Stimulated activated CD8-positive, alpha-beta memory T cell treated with anti-CD3 and anti-CD28 coated beads, Interleukin-4, amount 100 ng/mL, for 48 hours (primary cell): ENCODE data around the gene PHC3.
A peak's percentile ranks its signal among the peaks of the same experiment; 100 is the strongest.

Experiments
- DNase-seq: peaks from one replicate; pipeline ENCODE4 v3.0.0-alpha.2; 2020

PHC3 gene

DNA sequence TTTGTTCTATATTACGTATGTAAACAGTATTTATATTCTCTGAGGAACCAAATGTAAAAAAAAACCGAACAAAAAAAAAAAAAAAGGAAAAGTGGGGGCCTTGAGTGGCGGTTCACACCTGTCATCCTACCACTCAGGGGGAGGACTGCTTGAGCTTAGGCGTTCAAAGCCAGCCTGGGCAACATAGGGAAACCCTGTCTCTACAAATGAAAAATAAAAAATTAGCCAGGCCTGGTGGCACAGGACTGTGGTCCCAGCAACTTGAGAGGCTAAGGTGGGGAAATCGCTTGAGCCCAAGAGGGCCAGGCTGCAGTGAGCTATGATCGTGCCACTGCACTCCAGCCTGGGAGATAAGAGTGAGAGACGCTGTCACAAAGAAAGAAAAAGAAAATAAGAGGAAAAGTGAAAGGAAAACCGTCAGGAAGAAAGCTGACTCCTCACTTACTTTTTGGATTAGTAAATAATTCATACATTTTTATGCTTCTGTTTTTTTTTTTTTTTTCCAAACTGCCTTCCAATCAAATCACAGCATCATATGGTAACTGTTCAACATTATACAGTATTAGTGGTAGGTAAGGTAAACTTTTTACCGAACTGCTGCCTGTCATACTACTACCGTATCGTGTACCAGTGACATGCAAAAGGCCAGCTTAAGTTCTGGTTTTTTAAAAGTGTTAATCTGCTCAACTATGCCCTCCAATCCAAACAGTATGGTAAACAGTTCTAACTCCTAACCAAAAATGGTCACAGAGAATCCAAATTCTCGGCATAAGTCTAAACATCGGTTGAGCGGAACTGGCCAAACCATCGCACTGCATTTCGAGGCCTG lies 1.2 kb downstream of the PHC3 start:
- peak; percentile 34 for DNase-seq

DNA sequence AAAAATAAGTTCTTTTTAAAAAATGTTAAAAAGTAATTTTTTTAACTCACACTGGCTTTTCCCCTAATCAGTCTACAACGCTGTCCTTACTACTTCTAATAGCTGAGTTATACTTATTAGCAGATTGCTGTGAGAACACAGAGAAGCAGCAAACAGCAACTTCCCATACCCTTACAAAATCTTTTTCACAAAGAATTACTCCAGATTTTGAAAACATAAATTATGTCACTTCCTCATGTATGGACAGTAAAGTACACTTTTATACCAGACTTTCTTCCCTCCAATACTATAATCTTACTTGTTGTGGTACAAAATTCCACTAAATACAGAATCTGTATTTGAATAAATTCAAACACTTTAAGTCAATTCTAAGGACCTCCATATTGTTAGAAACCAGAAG lies 2.1 kb downstream of the PHC3 start:
- no peak for DNase-seq

DNA sequence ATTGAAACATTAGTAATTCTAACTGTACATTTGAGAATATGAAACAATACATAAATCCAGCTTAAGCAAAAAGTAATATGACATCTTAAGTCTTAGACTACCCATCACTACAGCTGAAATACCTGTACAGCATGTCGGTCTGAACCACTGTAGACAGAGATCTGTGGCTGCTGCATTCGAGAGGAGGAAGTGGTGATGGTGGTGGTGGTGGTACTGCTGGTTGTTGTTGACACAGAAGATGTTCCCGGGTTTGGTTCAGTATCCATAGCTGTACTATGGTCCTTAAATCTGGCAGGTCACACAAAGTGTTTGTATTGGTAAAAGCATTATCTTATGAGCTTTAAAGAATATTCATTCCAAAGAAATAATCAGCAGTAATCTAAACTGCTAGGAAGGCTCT lies 2.9 kb downstream of the PHC3 start:
- DNase-seq = peak; percentile 60

DNA sequence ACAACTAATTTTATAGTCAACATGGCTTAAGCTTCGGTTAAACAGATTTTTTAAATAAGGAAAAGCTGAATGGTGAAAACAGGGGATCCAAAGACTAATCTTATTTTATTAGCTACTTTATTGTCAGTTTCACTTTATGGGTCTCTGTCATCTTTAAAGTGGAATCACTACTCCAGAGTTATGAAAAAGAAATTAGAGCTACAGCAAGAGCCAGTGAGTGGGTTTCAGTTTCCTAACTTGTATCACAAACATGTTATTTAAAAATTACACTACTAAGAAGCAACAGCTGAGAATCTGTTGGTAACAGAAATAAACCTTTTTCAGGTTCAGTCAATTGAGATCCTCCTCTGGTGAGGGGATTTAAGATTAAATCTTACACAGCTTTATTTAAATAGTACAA lies 10.0 kb downstream of the PHC3 start:
- DNase-seq = no peak

DNA sequence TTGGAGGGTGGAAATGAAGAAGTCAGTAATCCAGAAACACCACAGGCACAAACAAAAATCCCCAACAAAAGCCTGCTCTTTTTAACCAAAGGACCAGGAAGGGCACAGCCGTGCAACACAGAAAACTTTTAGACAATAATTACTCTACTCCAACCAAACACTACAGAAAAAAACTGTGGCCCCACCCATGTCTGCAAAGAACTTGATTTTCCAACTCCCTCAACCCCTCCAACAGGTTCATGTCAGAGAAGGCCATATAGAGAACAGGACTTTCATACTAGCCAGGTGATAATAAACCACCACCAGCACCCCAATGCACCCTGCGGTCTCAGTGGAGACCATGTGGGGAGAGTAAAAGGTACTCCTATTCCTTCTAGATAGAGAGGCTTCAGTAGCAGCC lies 16.8 kb downstream of the PHC3 start:
- DNase-seq = no peak

DNA sequence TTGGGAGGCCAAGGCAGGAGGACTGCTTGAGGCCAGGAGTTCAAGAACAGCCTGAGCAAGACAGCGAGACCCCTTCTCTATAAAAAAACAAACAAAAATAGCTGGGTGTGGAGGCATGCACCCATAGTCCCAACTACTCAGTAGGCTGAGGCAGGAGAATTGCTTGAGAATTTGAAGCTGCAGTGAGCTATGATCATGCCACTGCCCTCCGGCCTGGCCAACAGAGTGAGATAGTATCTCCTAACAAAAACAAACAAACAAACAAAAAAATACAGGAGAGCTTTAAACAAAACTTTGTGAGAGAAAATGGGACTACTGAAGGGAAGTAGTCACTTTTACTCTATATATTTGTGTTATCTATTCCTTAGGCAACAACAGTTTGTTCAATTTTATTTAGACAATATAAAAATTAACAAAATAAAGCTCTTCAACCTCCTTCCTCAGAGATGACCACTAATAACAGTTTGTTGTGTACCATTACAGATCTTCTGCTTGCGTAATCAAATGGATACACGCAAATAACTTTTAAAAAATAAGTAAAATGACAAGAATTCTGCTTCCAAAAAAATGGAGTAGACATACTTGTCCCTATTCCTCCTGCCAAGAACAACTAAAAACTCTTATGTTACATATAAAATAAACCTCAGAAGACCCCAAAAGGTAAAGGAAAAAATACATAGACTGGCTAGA lies 17.4 kb downstream of the PHC3 start:
- no peak for DNase-seq

DNA sequence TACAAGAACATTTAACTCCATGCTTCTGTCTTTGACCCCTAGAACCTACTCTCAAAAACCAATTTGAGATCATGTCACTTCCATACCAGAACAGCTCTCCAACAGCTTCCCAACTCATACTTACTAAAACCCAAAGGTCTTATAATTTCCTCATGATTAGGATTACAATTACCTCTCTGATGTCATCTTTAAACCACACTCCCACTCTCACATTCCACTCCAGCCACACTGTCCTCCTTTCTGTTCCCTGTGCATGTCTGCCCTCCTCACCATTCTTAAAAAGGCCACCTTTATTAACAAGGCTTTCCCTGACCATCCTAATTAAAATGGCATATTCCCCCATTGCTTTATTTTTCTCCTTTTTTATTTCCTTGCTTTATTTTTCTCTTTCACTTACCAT lies 18.9 kb downstream of the PHC3 start:
- DNase-seq = no peak

DNA sequence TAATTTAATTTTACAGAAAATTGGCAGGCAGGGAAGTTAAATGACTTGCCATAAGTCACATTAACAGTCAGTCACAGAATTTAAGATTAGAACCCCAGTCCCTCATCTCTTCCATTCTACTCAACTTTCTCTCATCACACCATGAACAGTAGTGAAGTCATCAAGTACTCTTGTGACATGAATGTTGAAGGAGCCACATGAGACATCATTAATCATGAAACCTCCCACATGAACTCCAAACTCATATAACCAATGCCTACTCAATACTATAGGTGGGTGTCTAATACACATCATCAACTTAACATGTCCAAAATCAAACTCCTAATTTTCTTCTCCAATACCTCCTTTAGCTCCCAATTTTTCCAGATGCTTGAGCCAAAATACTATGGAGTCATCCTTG lies 19.5 kb downstream of the PHC3 start:
- no peak for DNase-seq

DNA sequence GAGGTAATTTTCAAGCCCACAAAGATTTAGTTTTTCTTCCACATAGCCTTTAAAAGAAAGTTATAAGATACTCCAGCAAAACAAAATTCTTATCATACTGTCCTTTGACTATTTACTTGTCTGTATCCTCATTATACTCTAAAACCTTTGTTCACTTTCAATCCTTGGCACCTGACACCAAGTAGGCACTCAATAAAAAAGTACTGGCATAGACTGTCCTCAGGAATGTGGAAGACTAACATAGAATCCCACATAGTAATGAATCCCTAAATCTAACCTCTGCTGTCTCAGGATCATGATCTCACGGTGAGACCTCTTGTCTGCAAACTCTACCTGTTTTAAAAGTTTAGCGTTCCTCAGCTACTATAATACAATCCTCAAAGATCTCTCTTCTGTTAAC lies 21.6 kb downstream of the PHC3 start:
- DNase-seq = no peak

DNA sequence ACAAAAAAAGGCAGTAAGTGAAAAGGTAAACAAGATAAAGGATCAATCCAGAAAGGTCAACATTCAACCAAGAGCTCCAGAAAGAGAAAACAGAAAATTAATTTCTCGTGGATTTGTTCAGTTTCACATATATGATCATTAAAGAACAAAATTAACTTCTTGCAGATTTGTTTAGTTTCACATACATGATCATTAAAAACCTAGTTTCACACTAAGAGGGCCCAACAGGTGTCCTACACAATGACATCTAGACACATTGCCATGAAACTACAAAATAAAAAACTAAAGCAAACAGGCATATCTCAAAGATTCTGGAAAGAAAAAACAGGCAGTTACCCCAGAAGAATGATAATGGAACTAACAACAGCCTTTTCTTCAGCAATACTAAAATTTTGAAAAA lies 22.1 kb downstream of the PHC3 start:
- no peak for DNase-seq

DNA sequence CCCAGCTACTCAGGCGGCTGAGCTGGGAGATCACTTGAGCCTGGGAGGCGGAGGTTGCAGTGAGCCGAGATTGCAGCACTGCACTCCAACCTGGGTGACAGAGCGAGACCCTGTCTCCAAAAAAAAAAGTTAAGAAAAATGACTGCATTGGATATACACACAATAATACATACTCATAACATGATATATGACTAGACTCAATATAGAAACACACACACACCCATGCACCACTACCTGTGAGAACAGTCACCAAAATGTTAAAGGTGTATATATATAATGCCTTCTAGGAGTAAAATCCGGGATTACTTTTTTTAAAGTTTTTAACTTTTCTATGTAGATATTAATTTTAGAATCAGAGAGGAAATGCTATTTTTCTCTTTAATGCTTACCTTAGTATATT lies 25.9 kb downstream of the PHC3 start:
- no peak for DNase-seq

DNA sequence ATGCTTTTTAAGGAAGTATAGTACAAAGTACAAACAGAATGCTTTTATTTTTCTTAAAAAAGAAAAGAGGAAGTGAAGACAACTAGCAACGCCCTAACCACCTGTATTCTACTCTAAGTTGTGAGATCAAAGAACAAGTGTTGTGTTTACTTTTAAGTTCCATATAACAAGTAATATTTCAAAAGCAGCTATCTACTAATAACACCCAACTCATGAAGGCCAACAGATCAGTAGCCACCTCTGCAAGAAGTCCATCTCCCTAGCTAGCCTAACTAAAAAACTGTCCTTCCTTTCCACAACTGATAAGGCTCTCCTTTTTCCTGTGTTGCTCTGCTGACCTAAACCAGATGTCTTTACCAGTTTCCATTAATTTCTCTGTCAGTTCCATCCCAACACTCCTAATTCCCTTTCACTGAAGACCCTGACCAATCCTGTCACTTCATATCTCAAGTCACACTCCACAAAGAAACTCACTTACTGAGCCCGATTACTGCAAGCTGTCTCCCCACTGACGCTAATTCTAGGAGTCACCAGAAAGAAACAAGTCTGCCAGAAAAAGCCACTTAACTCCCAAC lies 26.9 kb downstream of the PHC3 start:
- DNase-seq = no peak

DNA sequence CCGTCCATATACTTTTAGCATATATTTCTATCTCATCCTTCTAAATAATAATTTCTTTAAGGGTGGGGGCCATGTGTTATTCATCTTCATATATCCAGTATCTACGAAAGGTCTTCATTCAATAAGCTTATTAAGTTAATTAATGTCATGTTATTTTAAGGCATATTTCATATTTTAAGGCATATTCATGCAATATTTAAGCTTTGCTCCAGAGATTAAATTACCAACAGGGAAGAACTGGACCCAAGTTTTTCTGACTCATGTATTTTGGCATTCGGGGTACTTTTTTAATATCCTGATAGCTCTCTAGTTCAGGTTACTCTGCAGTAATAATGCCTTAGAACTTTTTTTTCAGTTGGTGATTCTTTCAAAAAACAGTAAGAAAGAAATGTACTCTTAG lies 27.4 kb downstream of the PHC3 start:
- no peak for DNase-seq

DNA sequence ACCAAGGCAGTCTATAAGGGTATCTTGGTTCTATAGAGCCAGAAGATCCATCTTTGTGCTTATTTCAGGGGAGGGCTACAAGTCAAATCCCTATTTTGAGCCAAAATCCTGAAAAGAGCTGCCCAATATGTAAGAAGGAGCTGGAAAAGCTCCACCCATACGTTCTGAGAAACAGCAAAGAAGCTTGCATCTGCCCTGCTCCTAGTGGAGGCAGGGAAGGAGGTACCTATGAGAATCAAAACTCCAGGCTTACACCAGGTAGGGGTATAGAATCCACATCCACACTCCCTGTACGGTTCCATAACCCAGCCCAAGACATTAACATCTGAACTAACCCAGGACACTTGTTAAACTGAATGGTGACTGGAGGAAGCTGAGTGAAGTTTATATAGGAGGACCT lies 30.0 kb downstream of the PHC3 start:
- DNase-seq = no peak

DNA sequence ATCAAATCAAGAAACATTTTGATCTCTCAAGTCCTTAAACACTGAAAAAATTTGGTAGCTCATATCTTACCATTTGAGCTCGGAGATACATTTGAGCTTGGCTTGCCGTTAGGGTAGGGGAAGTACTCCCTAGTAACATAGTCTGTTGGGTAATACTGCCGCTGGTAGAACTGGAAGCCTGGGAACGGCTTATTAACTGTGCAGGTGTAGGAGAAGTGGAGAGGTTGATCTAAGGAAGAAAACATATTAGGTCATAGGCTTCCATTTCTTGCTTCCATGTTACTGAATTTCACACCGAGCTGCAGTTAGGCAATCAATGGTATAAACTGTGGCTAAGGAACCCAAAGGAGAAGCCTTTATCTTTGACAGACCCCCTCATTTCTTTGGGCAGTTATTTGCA lies 32.5 kb downstream of the PHC3 start:
- DNase-seq = no peak

DNA sequence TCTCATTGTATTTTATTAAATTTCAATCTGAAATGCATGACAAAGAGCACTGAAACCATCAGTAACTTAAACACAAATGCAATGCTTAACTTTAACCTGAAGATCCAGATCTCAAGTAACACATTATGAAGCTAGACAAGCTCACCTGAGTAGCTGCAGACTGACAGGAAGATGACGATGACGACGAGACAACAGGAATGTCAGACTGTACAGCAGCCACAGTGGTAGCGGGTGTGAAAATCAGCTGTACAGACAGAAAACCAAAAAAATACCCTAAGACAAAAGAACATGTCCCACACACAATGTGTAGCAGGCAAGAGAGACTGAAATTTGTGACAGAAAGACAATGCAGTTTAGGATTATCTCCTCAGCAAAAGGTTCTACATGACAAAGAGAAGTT lies 36.3 kb downstream of the PHC3 start:
- no peak for DNase-seq

DNA sequence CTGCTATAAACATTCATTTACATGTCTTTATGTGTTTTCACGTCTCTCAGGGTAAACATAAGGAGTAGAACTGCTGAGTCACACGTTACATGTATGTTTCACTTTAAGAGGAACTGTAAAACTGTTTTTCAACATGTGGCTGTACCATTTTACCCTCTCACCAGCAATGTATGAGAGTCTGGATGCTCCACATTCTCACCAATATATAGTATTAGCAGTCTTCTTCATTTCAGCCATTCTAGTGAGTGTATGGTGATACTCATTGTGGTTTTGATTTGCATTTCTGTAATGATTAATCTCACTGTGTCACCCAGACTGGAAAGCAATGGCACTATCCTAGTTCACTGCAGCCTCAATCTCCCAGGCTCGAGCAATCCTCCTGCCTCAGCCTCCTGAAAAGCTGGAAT lies 37.1 kb downstream of the PHC3 start:
- DNase-seq = no peak

DNA sequence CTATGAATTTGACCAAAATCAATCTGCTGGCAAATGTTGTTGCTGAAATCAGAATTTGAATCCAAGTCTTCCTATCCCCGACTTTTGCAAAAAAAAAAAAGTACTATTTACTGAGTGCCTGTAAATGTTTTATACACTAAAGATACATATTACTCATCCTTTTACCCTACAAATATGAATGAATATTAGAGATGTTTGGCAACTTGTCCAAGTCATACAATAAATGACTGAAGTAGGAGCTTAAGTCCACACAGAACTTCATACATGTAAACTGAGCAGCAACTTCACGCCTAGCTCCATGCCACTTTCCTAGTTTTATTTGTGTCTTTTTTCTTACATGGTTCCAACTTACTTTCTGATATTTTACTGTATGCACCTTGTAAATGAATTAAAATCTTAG lies 39.2 kb downstream of the PHC3 start:
- no peak for DNase-seq

DNA sequence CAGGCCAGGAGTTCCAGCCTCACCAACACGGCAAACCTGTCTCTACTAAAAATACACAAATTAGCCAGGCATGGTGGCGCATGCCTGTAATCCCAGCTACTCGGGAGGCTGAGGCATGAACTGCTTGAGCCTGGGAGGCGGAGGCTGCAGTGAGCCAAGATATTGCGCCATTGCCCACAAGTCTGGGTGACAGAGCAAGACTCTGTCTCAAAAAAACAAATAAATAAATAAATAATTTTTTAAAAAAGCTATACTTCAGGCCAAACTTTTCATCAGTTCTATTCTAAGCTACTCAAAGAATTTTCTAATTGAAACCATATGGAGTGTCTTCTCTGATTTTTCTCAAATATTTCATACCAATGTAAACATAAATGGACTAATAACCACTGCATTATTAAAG lies 43.5 kb downstream of the PHC3 start:
- DNase-seq = no peak

DNA sequence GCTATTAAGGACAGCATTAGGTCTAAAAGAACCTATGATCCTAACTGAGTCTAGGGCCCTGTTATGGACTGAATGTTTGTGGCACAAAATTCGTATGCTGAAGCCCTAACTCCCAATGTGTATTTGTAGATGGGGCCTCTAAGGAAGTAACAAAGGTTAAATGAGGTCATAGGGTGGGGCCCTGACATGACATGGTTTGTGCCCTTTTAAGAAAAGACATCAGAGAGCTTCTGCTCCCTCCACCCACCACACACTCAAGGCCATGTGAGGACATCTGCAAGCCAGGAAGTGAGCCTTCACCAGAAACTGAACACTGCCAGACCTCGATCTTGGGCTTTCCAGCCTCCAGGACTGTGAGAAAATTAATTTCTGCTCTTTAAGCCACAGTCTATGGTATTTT lies 49.2 kb downstream of the PHC3 start:
- DNase-seq = peak; percentile 36

DNA sequence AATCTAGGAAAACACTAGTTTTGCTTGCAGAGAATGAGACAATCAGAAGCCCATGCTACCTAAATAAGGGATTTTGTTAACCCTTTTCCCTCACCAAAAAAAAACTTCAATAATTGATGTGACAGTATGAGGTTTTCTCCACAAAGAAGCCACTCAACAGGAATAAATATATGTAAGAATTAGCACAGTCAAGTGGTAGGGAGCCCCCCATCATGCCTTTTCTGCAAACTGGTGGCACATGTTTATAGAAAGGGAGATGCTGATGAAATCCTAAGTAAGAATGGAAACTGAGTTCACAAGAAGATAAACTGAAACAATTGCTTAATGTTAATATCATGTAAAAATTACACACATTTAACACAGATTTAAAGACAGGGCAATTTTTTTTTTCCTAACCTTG lies 51.0 kb downstream of the PHC3 start:
- DNase-seq = no peak

DNA sequence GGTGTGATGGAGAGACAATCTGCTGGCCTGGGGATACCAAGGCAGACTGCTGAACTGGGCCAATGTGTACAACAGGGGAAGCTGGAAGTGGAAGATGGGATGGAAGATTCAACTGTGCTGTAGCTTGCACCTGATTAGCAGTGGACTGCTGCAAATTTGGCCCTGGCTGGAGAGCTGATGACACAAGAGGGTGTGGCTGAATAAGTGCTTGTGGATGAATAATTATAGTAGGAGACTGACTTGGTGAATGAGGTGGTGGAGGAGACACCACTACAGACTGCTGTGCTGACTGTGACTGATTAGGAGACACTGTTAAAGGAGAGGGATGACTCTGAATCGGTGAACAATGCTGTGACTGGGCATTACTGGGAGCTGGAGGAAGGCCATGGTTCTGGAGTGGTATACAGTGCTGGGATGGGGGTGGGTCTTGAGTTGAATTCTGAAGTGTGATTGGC lies 52.5 kb downstream of the PHC3 start:
- no peak for DNase-seq

DNA sequence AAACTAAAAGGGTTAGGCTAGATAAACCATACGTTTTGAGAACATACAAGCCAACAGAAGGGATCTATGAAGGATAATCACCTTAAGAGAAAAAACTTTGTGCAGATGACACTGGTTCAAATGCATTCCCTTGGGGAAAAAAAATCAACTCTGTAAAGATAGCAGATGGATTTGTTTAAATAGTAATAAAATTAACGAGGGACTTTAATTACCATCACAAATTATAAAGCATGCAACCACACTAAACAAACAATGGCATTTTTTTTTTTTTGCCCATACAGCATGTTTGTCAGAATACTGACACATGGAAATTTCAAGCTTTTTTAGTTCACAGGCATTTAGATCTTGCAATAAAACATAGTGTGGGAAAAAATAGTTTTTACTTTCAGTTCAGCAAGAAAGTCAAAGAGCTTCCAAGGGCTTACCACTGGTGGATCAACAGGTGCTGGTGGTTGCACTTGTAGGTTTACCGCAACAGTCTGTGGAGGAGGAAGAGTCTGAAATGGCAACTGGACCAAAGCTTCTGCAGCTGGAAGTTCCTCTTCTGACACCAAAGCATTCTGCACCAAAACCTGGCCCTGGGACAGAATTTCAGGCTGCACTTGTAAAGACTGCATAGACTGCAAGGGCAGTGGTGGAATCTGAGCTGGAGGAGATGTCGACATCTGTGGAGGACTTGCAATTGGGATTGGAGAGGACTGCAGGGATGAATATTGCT lies 53.1 kb downstream of the PHC3 start:
- no peak for DNase-seq

DNA sequence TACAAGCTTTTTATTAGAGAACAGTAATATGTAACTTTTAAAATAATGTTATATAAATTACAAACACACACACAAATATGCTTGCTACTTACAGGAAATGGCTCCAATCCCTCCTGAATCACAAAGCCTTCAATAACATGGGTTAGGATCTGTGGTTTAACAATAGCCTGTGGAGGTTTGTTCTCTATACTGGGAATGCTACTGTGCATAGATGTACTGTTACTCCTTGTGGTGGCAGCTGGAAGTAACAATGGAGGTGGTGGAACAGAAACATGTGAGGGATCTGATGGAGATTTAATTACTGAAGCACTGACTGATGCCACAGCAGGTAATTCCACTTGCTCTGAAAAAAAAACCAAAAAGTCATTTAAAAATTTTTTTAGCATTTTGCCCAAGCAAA lies 64.4 kb downstream of the PHC3 start:
- no peak for DNase-seq
